HepG2 (cell line): Measurements from ENCODE around the gene CALN1.

Experiments
- CREM ChIP-seq, 2 experiments: sonication (generic) in 1 of 2; formaldehyde crosslinking in 1 of 2; IDR thresholded peaks; 2 replicates each; pipeline versions ENCODE4 v1.4.0 to v1.6.1; 2016 to 2020; ENCODE audit warnings: antibody characterized with exemption in 1 of 2, mild to moderate bottlenecking in 1 of 2, missing genetic modification reagents in 1 of 2
- EP300 ChIP-seq, 3 experiments: sonication (generic) in 1 of 3; formaldehyde crosslinking in 1 of 3; IDR thresholded peaks; 2 replicates each; pipeline versions ENCODE4 v1.5.1 to v1.6.1; 2011 to 2020; ENCODE audit warnings: low read depth in 2 of 3, low read length in 2 of 3, borderline replicate concordance in 1 of 3, improper control_type of control experiment in 1 of 3, mild to moderate bottlenecking in 1 of 3, missing genetic modification reagents in 1 of 3, moderate library complexity in 1 of 3
- NCOR1 ChIP-seq: fragments of 200-600 bp; sonication (generic); IDR thresholded peaks from 2 replicates; pipeline ENCODE4 v1.7.0; 2017; ENCODE audit warnings: antibody characterized with exemption, low read length, borderline replicate concordance
- SUZ12 ChIP-seq: fragments of 150-350 bp; IDR thresholded peaks from 2 replicates; pipeline ENCODE4 v1.6.1; 2014; ENCODE audit warnings: low read depth, low read length
- TBL1XR1 ChIP-seq: fragments of 150-350 bp; IDR thresholded peaks from 2 replicates; pipeline ENCODE4 v1.6.1; 2014; ENCODE audit warnings: borderline replicate concordance, low read length; ENCODE audit not compliant: partially characterized antibody
- ZNF274 ChIP-seq: sonication (generic); formaldehyde crosslinking; IDR thresholded peaks from 2 replicates; pipeline ENCODE4 v1.5.1; 2020; ENCODE audit warnings: mild to moderate bottlenecking, missing genetic modification reagents
- ZNF570 ChIP-seq: sonication (generic); formaldehyde crosslinking; IDR thresholded peaks from 2 replicates; pipeline ENCODE4 v1.4.0; 2020; ENCODE audit warnings: mild to moderate bottlenecking, missing genetic modification reagents, borderline replicate concordance
- TF ChIP-seq, protein P1 (sequence below): sonication (generic); formaldehyde crosslinking; IDR thresholded peaks from 2 replicates; pipeline ENCODE4 v1.5.0; 2020; ENCODE audit warnings: mild to moderate bottlenecking, missing genetic modification reagents, moderate library complexity
- TF ChIP-seq, protein P2 (sequence below), 2 experiments: sonication (generic) in 1 of 2; formaldehyde crosslinking in 1 of 2; IDR thresholded peaks; 2 replicates each; pipeline versions ENCODE4 v1.4.0 to v1.6.1; 2018 to 2020; ENCODE audit warnings: missing genetic modification reagents in 2 of 2, borderline replicate concordance in 1 of 2, low read depth in 1 of 2, mild to moderate bottlenecking in 1 of 2, missing biosample characterization in 1 of 2

DNA sequence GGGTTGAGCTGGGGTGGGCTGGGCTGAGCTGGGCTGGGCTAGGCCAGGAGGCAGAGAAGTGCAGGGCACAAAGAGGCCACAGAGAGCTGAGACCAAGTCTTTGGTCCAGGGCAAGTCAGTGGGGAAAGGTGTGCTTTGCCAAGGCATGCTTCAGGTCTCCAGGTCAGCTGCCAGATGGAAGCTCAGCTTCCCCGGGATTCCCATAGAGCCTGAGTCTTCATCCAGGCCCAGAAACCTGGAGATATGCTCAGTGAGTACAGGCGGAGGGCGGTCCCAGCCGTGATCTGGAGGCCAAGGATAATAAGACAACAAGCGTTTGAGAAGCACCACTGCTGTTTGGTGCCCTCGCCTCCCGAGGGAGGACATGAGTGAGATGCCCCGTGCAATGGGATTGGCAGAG is 4.7 kb upstream of the CALN1 start:
- no peak for TF ChIP-seq CREM (IDR thresholded peaks at IDR 0.05)
- TF ChIP-seq CREM (CRISPR knock-in tag; IDR thresholded peaks at IDR 0.05) = no peak
- TF ChIP-seq, protein P1, sequence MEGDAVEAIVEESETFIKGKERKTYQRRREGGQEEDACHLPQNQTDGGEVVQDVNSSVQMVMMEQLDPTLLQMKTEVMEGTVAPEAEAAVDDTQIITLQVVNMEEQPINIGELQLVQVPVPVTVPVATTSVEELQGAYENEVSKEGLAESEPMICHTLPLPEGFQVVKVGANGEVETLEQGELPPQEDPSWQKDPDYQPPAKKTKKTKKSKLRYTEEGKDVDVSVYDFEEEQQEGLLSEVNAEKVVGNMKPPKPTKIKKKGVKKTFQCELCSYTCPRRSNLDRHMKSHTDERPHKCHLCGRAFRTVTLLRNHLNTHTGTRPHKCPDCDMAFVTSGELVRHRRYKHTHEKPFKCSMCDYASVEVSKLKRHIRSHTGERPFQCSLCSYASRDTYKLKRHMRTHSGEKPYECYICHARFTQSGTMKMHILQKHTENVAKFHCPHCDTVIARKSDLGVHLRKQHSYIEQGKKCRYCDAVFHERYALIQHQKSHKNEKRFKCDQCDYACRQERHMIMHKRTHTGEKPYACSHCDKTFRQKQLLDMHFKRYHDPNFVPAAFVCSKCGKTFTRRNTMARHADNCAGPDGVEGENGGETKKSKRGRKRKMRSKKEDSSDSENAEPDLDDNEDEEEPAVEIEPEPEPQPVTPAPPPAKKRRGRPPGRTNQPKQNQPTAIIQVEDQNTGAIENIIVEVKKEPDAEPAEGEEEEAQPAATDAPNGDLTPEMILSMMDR (CRISPR knock-in tag) = no peak
- TF ChIP-seq ZNF274 = no peak
- TF ChIP-seq ZNF570 (CRISPR knock-in tag) = no peak
- TF ChIP-seq NCOR1 = no peak
- no peak for TF ChIP-seq EP300 (IDR thresholded peaks at IDR 0.05; ENCODE audit: low read depth in 2 of 2, low read length in 2 of 2)
- no peak for TF ChIP-seq EP300 (CRISPR knock-in tag; IDR thresholded peaks at IDR 0.05; ENCODE audit: borderline replicate concordance)
- TF ChIP-seq, protein P2, sequence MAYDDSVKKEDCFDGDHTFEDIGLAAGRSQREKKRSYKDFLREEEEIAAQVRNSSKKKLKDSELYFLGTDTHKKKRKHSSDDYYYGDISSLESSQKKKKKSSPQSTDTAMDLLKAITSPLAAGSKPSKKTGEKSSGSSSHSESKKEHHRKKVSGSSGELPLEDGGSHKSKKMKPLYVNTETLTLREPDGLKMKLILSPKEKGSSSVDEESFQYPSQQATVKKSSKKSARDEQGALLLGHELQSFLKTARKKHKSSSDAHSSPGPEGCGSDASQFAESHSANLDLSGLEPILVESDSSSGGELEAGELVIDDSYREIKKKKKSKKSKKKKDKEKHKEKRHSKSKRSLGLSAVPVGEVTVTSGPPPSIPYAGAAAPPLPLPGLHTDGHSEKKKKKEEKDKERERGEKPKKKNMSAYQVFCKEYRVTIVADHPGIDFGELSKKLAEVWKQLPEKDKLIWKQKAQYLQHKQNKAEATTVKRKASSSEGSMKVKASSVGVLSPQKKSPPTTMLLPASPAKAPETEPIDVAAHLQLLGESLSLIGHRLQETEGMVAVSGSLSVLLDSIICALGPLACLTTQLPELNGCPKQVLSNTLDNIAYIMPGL (CRISPR knock-in tag; IDR thresholded peaks at IDR 0.05; ENCODE audit: borderline replicate concordance in 1 of 2, low read depth in 1 of 2) = no peak
- TF ChIP-seq TBL1XR1 = no peak
- TF ChIP-seq SUZ12 = no peak
